ENCODE measurements around the gene PPP1R12A.

DNA sequence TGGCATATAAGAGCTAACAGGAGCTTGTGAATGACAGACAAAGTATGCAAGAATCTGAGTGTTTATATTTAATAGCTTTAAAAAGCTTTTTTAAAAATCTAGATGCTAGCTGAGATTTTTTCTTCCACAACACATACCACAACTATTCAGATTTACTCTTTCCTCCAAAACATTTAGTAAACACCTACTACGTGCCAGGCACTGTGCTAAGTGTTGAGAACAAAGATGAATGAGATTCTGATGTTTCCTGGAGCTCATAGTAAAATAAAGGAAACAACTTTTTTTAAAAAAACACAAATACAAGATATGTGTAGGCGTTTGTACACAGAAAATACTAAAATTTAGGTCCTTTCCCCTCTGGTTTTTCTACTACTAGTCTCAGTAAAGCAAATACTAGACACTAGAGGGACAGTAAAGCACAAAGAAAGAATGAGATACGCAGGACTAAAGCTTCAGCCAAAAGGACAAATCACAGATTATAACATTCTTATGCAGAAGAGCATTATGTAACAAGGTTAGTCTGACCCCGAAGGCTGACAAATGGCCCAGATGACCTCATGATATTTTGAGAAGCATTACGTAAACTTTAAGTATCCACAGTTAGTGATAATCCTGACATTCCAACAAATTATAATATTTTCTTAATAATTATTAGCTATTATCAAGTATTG is 165.6 kb downstream of the PPP1R12A start:
- TF ChIP-seq POLR2A (IDR thresholded peaks at IDR 0.05; ENCODE audit: low read depth, low read length) (no peak), SMC3 (IDR thresholded peaks at IDR 0.05; ENCODE audit: low read depth, low read length) (no peak), RAD21 (IDR thresholded peaks at IDR 0.05; ENCODE audit: low read length) (no peak)
